SK-N-MC (cell line): ENCODE measurements around the gene ICAM2.
"Not testable (repeated sequence)": the region's sequence is repeated elsewhere in the genome, so short reads cannot be mapped to it uniquely, and the experiment has no call there.

ENCODE experiments used
- DNase-seq: peaks from one replicate; pipeline ENCODE4 v3.0.0-alpha.2; 2011; ENCODE audit warnings: low read depth, low spot score
- H3K27ac ChIP-seq: fragments of 200-600 bp; sonication (generic); 2 replicates; pipeline ENCODE4 v1.5.1; 2016; ENCODE audit warnings: mixed run types
- H3K36me3 ChIP-seq: fragments of 200-600 bp; sonication (generic); 2 replicates; pipeline ENCODE4 v1.6.1; 2017; ENCODE audit warnings: antibody characterized with exemption, low read length, mixed read lengths; ENCODE audit not compliant: insufficient read depth
- H3K4me3 ChIP-seq: fragments of 200-600 bp; sonication (generic); 2 replicates; pipeline ENCODE4 v1.5.1; 2016
- H3K9ac ChIP-seq: fragments of 200-600 bp; sonication (generic); 2 replicates; pipeline ENCODE4 v1.8.0; 2017; ENCODE audit warnings: mixed run types, mixed read lengths; ENCODE audit not compliant: insufficient read length
- H3K9me3 ChIP-seq: fragments of 200-600 bp; sonication (generic); 2 replicates; pipeline ENCODE4 v1.6.1; 2017; ENCODE audit warnings: low read depth, mild to moderate bottlenecking, antibody characterized with exemption, low read length, moderate library complexity, mixed read lengths
- EZH2 ChIP-seq: fragments of 200-600 bp; sonication (generic); IDR thresholded peaks from one replicate; pipeline ENCODE4 v1.6.1; 2017; ENCODE audit warnings: antibody characterized with exemption
- FOXP2 ChIP-seq: optimal IDR thresholded peaks from 2 replicates; pipeline ENCODE3; 2011; ENCODE audit warnings: mild to moderate bottlenecking, moderate library complexity; ENCODE audit not compliant: insufficient read depth; ENCODE audit errors: extremely low read length, control extremely low read depth
- POLR2AphosphoS5 ChIP-seq: IDR thresholded peaks from 2 replicates; pipeline ENCODE4 v1.6.1; 2012; ENCODE audit warnings: mild to moderate bottlenecking, low read depth, low read length, borderline replicate concordance

ICAM2 gene

GRCh38 chr17:63983320-63983719 is 37.1 kb downstream of the ICAM2 start:
- H3K9me3 ChIP-seq = no peaks in the 10 kb centered on the region
- no peak for TF ChIP-seq FOXP2
- no peak for TF ChIP-seq POLR2AphosphoS5
- no peak for TF ChIP-seq EZH2
- no peak overlapping the region for H3K27ac ChIP-seq
- no peak overlapping the region for H3K4me3 ChIP-seq
- H3K9ac ChIP-seq = no peak overlapping the region
- H3K36me3 ChIP-seq = no peaks in the 10 kb centered on the region
- DNase-seq = no peak

- not testable (repeated sequence) for H3K4me3 ChIP-seq
These were observed 37.8 kb downstream of the ICAM2 start for GRCh38 chr17:63982641-63983040.

GRCh38 chr17:63978272-63979200 is 41.9 kb downstream of the ICAM2 start:
- TF ChIP-seq POLR2AphosphoS5 (no peak), EZH2 (no peak), FOXP2 (no peak)
- Histone ChIP-seq H3K36me3 (no peaks in the 10 kb centered on the region), H3K9me3 (no peaks in the 10 kb centered on the region), H3K27ac (no peak overlapping the region), H3K4me3 (no peak overlapping the region), H3K9ac (no peak overlapping the region)
- no peak for DNase-seq

More at GRCh38 chr17:63982641-63983040, 37.8 kb downstream of the ICAM2 start:
- H3K27ac ChIP-seq, H3K36me3 ChIP-seq, H3K9me3 ChIP-seq, DNase-seq, H3K9ac ChIP-seq: not testable (repeated sequence)

- Histone ChIP-seq H3K27ac (no peak overlapping the region), H3K4me3 (no peak overlapping the region), H3K36me3 (no peaks in the 10 kb centered on the region), H3K9me3 (no peaks in the 10 kb centered on the region), H3K9ac (no peak overlapping the region)
- DNase-seq = no peak
- TF ChIP-seq POLR2AphosphoS5 = no peak
- TF ChIP-seq EZH2 = no peak
- TF ChIP-seq FOXP2 = no peak
These were observed 43.7 kb downstream of the ICAM2 start for GRCh38 chr17:63976702-63977101.

GRCh38 chr17:63975541-63976092 is 44.8 kb downstream of the ICAM2 start:
- Histone ChIP-seq H3K9ac (no peak overlapping the region), H3K36me3 (no peaks in the 10 kb centered on the region), H3K4me3 (no peak overlapping the region), H3K9me3 (no peaks in the 10 kb centered on the region), H3K27ac (no peak overlapping the region)
- no peak for DNase-seq
- TF ChIP-seq EZH2 = no peak
- no peak for TF ChIP-seq FOXP2
- no peak for TF ChIP-seq POLR2AphosphoS5

- no peaks in the 10 kb centered on the region for H3K9me3 ChIP-seq
- no peak overlapping the region for H3K27ac ChIP-seq
- TF ChIP-seq EZH2 = no peak
- no peak for TF ChIP-seq FOXP2
- DNase-seq = no peak
- H3K36me3 ChIP-seq = no peaks in the 10 kb centered on the region
- H3K4me3 ChIP-seq = no peak overlapping the region
- no peak overlapping the region for H3K9ac ChIP-seq
These were observed 45.7 kb downstream of the ICAM2 start for GRCh38 chr17:63974594-63975192.

GRCh38 chr17:63973930-63974593 is 46.4 kb downstream of the ICAM2 start:
- TF ChIP-seq FOXP2 = no peak
- TF ChIP-seq EZH2 = no peak
- no peak for TF ChIP-seq POLR2AphosphoS5
- H3K9me3 ChIP-seq = no peaks in the 10 kb centered on the region
- H3K27ac ChIP-seq = no peak overlapping the region
- H3K9ac ChIP-seq = no peak overlapping the region
- no peak overlapping the region for H3K4me3 ChIP-seq
- no peak for DNase-seq
- H3K36me3 ChIP-seq = no peaks in the 10 kb centered on the region

- Histone ChIP-seq H3K9me3 (no peaks in the 10 kb centered on the region), H3K9ac (no peak overlapping the region), H3K36me3 (no peaks in the 10 kb centered on the region), H3K4me3 (no peak overlapping the region), H3K27ac (no peak overlapping the region)
- TF ChIP-seq POLR2AphosphoS5 = no peak
- TF ChIP-seq FOXP2 = no peak
- TF ChIP-seq EZH2 = no peak
- no peak for DNase-seq
These were observed 47.2 kb downstream of the ICAM2 start for GRCh38 chr17:63973247-63973646.
